ENCODE measurements around the gene CT55.
"Not testable (repeated sequence)": the region's sequence is repeated elsewhere in the genome, so short reads cannot be mapped to it uniquely, and the experiment has no call there.

The CT55 gene, protein sequence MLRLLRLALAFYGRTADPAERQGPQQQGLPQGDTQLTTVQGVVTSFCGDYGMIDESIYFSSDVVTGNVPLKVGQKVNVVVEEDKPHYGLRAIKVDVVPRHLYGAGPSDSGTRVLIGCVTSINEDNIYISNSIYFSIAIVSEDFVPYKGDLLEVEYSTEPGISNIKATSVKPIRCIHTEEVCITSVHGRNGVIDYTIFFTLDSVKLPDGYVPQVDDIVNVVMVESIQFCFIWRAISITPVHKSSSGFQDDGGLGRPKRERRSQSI

DNA sequence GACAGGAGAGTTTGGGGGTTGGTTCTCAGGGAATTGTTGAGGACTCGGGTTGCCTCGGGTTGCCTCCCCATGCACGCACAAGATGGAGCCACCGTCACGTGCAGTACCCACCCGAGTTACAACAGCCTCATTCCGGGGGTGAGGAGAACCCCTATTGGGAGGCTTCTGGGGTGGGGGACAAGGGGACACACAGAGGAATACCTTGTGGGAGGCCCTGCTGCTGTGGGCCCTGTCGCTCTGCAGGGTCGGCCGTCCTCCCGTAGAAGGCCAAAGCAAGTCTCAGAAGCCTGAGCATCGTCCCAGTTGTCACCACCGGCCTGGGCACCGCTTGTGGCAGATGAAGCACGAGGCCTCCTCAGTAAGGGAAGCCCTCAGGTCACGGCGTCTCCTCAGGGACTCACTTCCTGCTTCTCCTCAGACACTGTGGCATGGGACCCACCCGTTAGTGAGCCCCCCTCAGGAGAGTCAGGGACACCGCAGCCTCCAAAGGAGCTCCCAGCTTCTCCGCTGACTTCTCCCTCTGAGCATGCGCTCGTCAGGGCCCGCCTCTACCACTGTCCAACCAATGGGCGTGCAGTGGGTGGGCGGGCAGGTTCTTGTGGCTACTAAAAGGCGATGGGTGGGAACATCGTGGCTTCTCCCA is at the start of gene CT55:
CT55 (minus strand) TSS at position 522 of the 643 bp plus-strand sequence; CDS start at position 295, 227 bp downstream.
- no peak within 1 kb of the TSS for H3K4me3 ChIP-seq (ENCODE audit: low read depth, low read length)
- TF ChIP-seq, protein P1, sequence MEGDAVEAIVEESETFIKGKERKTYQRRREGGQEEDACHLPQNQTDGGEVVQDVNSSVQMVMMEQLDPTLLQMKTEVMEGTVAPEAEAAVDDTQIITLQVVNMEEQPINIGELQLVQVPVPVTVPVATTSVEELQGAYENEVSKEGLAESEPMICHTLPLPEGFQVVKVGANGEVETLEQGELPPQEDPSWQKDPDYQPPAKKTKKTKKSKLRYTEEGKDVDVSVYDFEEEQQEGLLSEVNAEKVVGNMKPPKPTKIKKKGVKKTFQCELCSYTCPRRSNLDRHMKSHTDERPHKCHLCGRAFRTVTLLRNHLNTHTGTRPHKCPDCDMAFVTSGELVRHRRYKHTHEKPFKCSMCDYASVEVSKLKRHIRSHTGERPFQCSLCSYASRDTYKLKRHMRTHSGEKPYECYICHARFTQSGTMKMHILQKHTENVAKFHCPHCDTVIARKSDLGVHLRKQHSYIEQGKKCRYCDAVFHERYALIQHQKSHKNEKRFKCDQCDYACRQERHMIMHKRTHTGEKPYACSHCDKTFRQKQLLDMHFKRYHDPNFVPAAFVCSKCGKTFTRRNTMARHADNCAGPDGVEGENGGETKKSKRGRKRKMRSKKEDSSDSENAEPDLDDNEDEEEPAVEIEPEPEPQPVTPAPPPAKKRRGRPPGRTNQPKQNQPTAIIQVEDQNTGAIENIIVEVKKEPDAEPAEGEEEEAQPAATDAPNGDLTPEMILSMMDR (conservative IDR thresholded peaks at IDR 0.05; ENCODE audit: low read depth, low read length): no peak
- no peak for DNase-seq (ENCODE audit: low read depth)

DNA sequence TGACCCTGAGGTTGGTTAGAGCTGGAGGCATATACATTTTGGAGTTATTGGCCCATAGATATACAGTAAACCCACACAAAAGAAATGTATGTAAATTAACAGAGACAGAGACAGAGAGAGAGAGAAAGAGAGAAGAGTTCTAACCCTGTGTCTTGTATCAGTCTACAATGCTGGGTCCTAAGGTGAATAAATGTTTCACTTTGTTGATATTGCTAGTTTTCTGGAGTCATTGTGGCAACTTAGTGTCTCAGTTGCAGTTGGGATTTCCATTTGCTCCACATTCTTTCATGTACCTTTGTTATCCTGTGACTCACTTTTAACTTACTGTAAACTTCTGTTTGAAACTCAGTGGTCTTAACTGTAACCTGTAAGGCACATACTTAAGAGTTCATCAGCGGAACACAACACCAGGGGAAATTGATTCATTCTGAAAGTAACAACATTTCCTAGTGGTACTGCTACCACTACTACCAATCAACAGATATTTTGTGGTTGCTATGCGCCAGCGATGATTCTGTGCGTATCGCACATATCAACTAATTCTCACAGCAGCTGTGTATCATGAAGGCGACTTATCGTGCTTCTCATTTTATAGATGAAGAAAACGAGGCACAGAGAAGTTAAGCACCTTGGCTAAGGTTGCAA is 42.1 kb upstream of the CT55 start:
- no peak overlapping the region for H3K4me3 ChIP-seq (ENCODE audit: low read depth, low read length)
- TF ChIP-seq, protein P1 (conservative IDR thresholded peaks at IDR 0.05; ENCODE audit: low read depth, low read length): no peak
- DNase-seq (ENCODE audit: low read depth): no peak

DNA sequence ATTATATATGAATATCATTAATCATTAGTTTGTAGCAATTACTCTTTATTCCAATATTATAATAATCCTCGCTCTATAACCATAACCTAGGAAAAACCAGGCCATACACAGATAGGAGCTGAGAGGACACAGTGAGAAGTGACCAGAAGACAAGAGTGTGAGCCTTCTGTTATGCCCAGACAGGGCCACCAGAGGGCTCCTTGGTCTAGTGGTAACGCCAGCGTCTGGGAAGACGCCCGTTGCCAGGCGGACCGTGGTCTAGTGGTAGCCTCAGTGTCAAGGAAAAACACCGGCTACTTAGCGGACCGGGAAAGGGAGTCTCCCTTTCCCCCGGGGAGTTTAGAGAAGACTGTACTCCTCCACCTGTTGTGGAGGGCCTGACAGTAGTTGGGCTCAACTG is 35.2 kb upstream of the CT55 start:
- peak; percentile 0 for DNase-seq (ENCODE audit: low read depth)
- H3K4me3 ChIP-seq (ENCODE audit: low read depth, low read length): not testable (repeated sequence)
- TF ChIP-seq, protein P1 (conservative IDR thresholded peaks at IDR 0.05; ENCODE audit: low read depth, low read length): peak; percentile 37

DNA sequence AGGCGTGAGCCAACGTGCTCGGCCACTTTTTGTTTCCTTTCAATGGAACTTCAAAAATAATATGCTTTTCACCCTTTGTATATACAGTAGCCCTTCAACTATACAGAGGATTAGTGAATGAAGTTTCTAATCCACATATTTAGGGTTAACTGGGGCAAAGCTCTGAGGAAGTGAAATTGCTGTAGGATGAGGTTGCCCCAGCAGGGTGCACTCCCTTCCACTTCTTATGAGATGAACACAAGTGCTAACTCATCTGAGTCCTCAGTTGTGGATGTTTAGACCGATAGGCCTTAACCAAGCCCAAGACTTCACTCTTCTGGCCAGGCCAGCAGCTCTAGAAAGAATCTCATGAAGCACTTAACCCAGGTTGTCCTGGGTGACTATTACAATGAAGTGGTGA is 29.1 kb upstream of the CT55 start:
- no peak for DNase-seq (ENCODE audit: low read depth)
- TF ChIP-seq, protein P1 (conservative IDR thresholded peaks at IDR 0.05; ENCODE audit: low read depth, low read length): no peak

DNA sequence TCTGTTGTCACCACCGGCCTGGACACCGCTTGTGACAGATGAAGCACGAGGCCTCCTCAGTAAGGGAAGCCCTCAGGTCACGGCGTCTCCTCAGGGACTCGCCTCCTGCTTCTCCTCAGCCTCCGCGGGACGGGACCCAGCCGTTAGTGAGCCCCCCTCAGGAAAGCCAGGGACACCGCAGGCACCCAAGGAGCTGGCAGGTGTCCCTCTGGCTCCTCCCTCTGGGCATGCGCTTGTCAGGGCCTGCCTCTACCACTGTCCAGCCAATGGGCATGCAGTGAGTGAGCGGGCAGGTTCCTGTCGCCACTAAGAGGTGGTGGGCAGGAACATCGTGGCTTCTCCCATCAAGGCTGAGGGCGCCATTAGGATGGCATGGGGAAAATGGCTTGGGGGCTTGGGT is 23.5 kb upstream of the CT55 start:
- no peak overlapping the region for H3K4me3 ChIP-seq (ENCODE audit: low read depth, low read length)
- DNase-seq (ENCODE audit: low read depth): no peak
- TF ChIP-seq, protein P1 (conservative IDR thresholded peaks at IDR 0.05; ENCODE audit: low read depth, low read length): no peak

More for the DNA sequence above, 29.1 kb upstream of the CT55 start:
- no peak overlapping the region for H3K4me3 ChIP-seq (ENCODE audit: low read depth, low read length)

DNA sequence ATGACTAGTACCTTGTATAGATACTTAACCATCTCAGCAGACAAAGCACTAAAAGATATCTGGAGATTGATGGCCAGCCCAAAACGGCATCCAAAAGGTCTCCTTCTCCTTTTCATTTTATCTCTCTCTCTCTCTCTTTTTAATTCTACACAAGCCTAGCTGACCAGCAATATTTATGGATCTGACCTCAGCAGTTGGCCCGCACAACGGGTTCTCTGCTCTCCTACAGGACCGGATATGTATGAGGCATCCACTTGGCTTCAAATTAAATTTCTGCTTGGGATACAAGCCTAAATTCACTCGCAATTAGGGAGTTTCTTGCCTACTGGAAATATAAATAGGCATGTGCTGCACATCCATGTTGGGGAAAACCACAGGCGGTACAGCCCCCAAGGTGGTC is 22.5 kb upstream of the CT55 start:
- TF ChIP-seq, protein P1 (conservative IDR thresholded peaks at IDR 0.05; ENCODE audit: low read depth, low read length): no peak
- no peak overlapping the region for H3K4me3 ChIP-seq (ENCODE audit: low read depth, low read length)
- DNase-seq (ENCODE audit: low read depth): no peak

Data from choroid plexus epithelial cell (primary cell).